Body of pancreas (tissue), 4 donors: ENCODE results near the gene HMCN1.

Source experiments
- POLR2A ChIP-seq, 3 donors: fragments of 450-650 bp; IDR thresholded peaks; one replicate each; pipeline ENCODE4 v1.6.1; 2016; ENCODE audit warnings: antibody characterized with exemption in 3 of 3, mild to moderate bottlenecking in 2 of 3
- TF ChIP-seq, protein P1 (sequence below), 7 experiments: fragments of 450-650 bp in 4 of 7; fragments of 200-600 bp in 3 of 7; sonication (generic) in 3 of 7; IDR thresholded peaks; one replicate each; pipeline ENCODE4 v1.5.1; 2016 to 2019; ENCODE audit warnings: antibody characterized with exemption in 7 of 7

GRCh38 chr1:186089940-186090339 is 355.7 kb downstream of the HMCN1 start:
- TF ChIP-seq, protein P1, sequence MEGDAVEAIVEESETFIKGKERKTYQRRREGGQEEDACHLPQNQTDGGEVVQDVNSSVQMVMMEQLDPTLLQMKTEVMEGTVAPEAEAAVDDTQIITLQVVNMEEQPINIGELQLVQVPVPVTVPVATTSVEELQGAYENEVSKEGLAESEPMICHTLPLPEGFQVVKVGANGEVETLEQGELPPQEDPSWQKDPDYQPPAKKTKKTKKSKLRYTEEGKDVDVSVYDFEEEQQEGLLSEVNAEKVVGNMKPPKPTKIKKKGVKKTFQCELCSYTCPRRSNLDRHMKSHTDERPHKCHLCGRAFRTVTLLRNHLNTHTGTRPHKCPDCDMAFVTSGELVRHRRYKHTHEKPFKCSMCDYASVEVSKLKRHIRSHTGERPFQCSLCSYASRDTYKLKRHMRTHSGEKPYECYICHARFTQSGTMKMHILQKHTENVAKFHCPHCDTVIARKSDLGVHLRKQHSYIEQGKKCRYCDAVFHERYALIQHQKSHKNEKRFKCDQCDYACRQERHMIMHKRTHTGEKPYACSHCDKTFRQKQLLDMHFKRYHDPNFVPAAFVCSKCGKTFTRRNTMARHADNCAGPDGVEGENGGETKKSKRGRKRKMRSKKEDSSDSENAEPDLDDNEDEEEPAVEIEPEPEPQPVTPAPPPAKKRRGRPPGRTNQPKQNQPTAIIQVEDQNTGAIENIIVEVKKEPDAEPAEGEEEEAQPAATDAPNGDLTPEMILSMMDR (IDR thresholded peaks at IDR 0.05) = no peak
- no peak for TF ChIP-seq POLR2A (IDR thresholded peaks at IDR 0.05)
